OCI-LY3 (cell line): Measurements from ENCODE around the gene CHRM4.
A peak's percentile ranks its signal among the peaks of the same experiment; 100 is the strongest.

Experiments
- H2AFZ ChIP-seq: fragments of 200-600, 300-600 bp; shearing (Covaris generic); 2 replicates; pipeline ENCODE4 v1.6.0; 2014; ENCODE audit warnings: antibody characterized with exemption, low read depth, low read length
- H3K27ac ChIP-seq: fragments of 200-600, 300-600 bp; sonication (generic); 2 replicates; pipeline ENCODE4 v1.5.1; 2014; ENCODE audit warnings: mild to moderate bottlenecking, low read length, moderate library complexity, mixed read lengths
- H3K27me3 ChIP-seq: fragments of 200-600, 300-600 bp; sonication (generic); 2 replicates; pipeline ENCODE4 v1.6.1; 2014; ENCODE audit warnings: low read depth, low read length, mixed read lengths
- H3K36me3 ChIP-seq: fragments of 200-600, 300-600 bp; sonication (generic); replicated peaks from 2 replicates; pipeline ENCODE3; 2014; ENCODE audit warnings: low read depth, low read length, mixed read lengths
- H3K4me1 ChIP-seq: fragments of 300-600, 200-600 bp; sonication (generic); 2 replicates; pipeline ENCODE4 v1.6.1; 2014; ENCODE audit warnings: low read length, mixed read lengths
- H3K4me2 ChIP-seq: fragments of 200-600, 300-600 bp; sonication (generic); 2 replicates; pipeline ENCODE4 v1.6.1; 2014; ENCODE audit warnings: low read length, mixed read lengths
- H3K4me3 ChIP-seq: fragments of 300-600, 200-600 bp; sonication (generic); 2 replicates; pipeline ENCODE4 v1.5.1; 2014; ENCODE audit warnings: antibody characterized with exemption, mild to moderate bottlenecking, low read length, moderate library complexity
- H3K79me2 ChIP-seq: fragments of 300-600, 200-600 bp; shearing (Covaris generic); 2 replicates; pipeline ENCODE4 v1.6.1; 2014; ENCODE audit warnings: mild to moderate bottlenecking, low read length, mixed read lengths
- H3K9ac ChIP-seq: fragments of 300-600, 200-600 bp; shearing (Covaris generic); 2 replicates; pipeline ENCODE4 v1.6.0; 2014; ENCODE audit warnings: mild to moderate bottlenecking, low read length, moderate library complexity
- H3K9me3 ChIP-seq: fragments of 200-600, 300-600 bp; shearing (Covaris generic); 2 replicates; pipeline ENCODE4 v1.6.1; 2014; ENCODE audit warnings: low read length, mixed read lengths; ENCODE audit not compliant: insufficient read depth
- H4K20me1 ChIP-seq: fragments of 200-600, 300-600 bp; sonication (generic); 2 replicates; pipeline ENCODE4 v1.6.1; 2016; ENCODE audit warnings: low read length, mixed read lengths; ENCODE audit not compliant: insufficient read depth
- CTCF ChIP-seq: fragments of 200-600, 300-600 bp; sonication (generic); IDR thresholded peaks from 2 replicates; pipeline ENCODE4 v1.5.1; 2014; ENCODE audit warnings: antibody characterized with exemption, low read length, low read depth
- EZH2phosphoT487 ChIP-seq: fragments of 200-600 bp; shearing (Covaris generic); IDR thresholded peaks from 2 replicates; pipeline ENCODE4 v1.6.1; 2018; ENCODE audit warnings: antibody characterized with exemption, mixed run types, low read depth

CHRM4 gene

GRCh38 chr11:46362156-46363030 lies 29.2 kb downstream of the CHRM4 start:
- TF ChIP-seq EZH2phosphoT487, result no peak
- TF ChIP-seq CTCF, result no peak
- H3K27ac ChIP-seq, result no peak overlapping the region
- H3K79me2 ChIP-seq, result peaks cover 37% of the 10 kb centered on the region
- H4K20me1 ChIP-seq, result peaks cover 2% of the 10 kb centered on the region; the same call in 1 of the 2 replicates
- no peaks in the 10 kb centered on the region for H3K36me3 ChIP-seq
- no peak overlapping the region for H2AFZ ChIP-seq
- H3K4me3 ChIP-seq, result peak overlapping the region; percentile 76; the same call in 1 of the 2 replicates
- H3K27me3 ChIP-seq, result no peaks in the 10 kb centered on the region
- H3K9me3 ChIP-seq, result no peaks in the 10 kb centered on the region
- peaks cover 14% of the 10 kb centered on the region for H3K4me1 ChIP-seq
- H3K9ac ChIP-seq, result no peak overlapping the region
- H3K4me2 ChIP-seq, result peak overlapping the region; percentile 96

DNA sequence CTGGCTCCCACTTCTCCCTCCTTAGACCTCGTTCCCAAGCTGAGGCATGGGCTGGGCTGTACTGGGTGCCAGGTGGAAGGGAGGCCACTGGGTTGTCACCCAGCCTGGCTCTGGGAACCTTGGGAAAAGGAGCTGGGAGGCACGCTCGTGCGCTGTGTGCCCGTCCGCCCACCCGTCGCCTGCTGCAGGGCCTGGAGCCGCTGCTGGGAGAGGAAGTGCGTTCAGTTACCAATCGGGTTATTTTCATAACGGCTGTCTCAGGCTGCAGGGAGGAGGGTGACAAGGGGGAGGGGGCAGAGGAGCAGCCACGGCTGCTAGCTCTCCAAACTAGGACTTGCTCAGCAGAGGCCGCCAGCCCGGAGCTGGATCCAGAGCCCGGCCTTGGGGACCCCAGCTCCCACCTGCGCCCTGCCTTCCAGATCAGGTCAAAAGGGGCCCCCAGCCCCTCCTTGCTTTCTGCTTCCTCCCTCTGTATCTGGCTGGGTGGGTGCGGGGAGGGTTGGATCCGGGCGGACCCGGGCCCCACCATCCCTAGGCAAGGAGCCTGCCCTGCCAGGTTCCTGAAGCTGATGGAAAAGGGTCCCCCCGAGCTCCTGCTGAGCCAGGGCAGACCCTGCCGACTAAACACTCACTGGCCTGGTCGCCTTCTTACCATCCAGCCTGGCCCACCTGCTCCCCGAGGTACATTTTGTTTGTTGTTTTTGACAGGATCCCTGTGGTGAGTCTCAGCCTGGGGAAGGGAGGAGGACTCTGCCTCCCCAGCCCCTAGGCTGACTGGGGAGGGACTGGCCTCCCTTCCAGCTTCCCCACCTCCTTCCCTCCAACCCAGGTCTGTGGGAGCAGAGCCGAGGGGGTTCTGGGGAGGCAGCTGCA lies 30.1 kb downstream of the CHRM4 start:
- peak overlapping the region; percentile 68 for H3K9ac ChIP-seq
- H3K36me3 ChIP-seq, result peaks cover under 1% of the 10 kb centered on the region
- peak overlapping the region; percentile 43 for H3K27ac ChIP-seq
- peak overlapping the region; percentile 96 for H3K4me2 ChIP-seq
- peak overlapping the region; percentile 9; the same call in 1 of the 2 replicates for H2AFZ ChIP-seq
- TF ChIP-seq CTCF (no peak), EZH2phosphoT487 (no peak)
- no peaks in the 10 kb centered on the region for H3K27me3 ChIP-seq
- peaks cover 14% of the 10 kb centered on the region for H3K4me1 ChIP-seq
- no peaks in the 10 kb centered on the region for H3K9me3 ChIP-seq
- H4K20me1 ChIP-seq, result peaks cover 7% of the 10 kb centered on the region
- peak overlapping the region; percentile 76 for H3K4me3 ChIP-seq
- peaks cover 45% of the 10 kb centered on the region for H3K79me2 ChIP-seq

- H3K9ac ChIP-seq, result peak overlapping the region; percentile 68
These were observed 30.7 kb downstream of the CHRM4 start for GRCh38 chr11:46360878-46361277.

More at GRCh38 chr11:46360878-46361277, 30.7 kb downstream of the CHRM4 start:
- Histone ChIP-seq H3K4me3 (peak overlapping the region; percentile 76), H3K4me1 (peaks cover 14% of the 10 kb centered on the region), H3K27me3 (no peaks in the 10 kb centered on the region), H3K36me3 (peaks cover 3% of the 10 kb centered on the region), H3K79me2 (peaks cover 51% of the 10 kb centered on the region), H3K27ac (peak overlapping the region; percentile 43), H3K9me3 (no peaks in the 10 kb centered on the region), H2AFZ (peak overlapping the region; percentile 9; the same call in 1 of the 2 replicates), H4K20me1 (peaks cover 9% of the 10 kb centered on the region), H3K4me2 (peak overlapping the region; percentile 96)
- TF ChIP-seq EZH2phosphoT487 (no peak), CTCF (no peak)
